Thyroid gland (tissue), 4 donors: Measurements from ENCODE around the gene OXSR1.

Experiments
- POLR2A ChIP-seq, 2 donors: fragments of 450-650 bp; IDR thresholded peaks; one replicate each; pipeline ENCODE4 v1.6.1; 2017; ENCODE audit warnings: antibody characterized with exemption in 2 of 2, mild to moderate bottlenecking in 2 of 2, moderate library complexity in 1 of 2
- TF ChIP-seq, protein P1 (sequence below), 6 experiments: fragments of 200-600 bp in 3 of 6; fragments of 450-650 bp in 3 of 6; sonication (generic) in 3 of 6; IDR thresholded peaks; one replicate each; pipeline ENCODE4 v1.5.1; 2016 to 2019; ENCODE audit warnings: antibody characterized with exemption in 6 of 6, mild to moderate bottlenecking in 2 of 6, inconsistent platforms in 1 of 6, moderate library complexity in 1 of 6

DNA sequence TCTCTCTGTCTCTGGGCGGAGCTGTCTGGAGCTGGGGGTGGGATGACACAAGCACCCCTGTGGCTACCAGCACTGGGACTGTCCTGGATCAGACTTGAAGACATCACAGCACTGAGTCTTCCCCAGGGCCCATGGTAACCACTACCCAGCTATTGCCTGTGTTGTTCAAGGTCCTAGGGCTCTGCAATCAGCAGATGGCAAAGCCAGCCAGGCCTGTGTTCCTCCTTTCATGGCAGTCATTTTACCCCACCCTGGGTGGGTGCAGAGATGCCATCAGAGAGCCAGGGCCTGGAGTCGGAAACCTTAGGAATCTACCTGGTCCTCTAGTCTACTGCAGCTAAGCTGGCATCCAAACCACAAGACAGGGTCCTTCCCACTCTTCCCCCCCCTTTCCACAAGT, 38.4 kb downstream of the OXSR1 start:
- TF ChIP-seq, protein P1, sequence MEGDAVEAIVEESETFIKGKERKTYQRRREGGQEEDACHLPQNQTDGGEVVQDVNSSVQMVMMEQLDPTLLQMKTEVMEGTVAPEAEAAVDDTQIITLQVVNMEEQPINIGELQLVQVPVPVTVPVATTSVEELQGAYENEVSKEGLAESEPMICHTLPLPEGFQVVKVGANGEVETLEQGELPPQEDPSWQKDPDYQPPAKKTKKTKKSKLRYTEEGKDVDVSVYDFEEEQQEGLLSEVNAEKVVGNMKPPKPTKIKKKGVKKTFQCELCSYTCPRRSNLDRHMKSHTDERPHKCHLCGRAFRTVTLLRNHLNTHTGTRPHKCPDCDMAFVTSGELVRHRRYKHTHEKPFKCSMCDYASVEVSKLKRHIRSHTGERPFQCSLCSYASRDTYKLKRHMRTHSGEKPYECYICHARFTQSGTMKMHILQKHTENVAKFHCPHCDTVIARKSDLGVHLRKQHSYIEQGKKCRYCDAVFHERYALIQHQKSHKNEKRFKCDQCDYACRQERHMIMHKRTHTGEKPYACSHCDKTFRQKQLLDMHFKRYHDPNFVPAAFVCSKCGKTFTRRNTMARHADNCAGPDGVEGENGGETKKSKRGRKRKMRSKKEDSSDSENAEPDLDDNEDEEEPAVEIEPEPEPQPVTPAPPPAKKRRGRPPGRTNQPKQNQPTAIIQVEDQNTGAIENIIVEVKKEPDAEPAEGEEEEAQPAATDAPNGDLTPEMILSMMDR (IDR thresholded peaks at IDR 0.05), result no peak
- no peak for TF ChIP-seq POLR2A (IDR thresholded peaks at IDR 0.05)
